ENCODE measurements around the gene NCOA4.
"Not testable (repeated sequence)": the region's sequence is repeated elsewhere in the genome, so short reads cannot be mapped to it uniquely, and the experiment has no call there.

NCOA4 gene

DNA sequence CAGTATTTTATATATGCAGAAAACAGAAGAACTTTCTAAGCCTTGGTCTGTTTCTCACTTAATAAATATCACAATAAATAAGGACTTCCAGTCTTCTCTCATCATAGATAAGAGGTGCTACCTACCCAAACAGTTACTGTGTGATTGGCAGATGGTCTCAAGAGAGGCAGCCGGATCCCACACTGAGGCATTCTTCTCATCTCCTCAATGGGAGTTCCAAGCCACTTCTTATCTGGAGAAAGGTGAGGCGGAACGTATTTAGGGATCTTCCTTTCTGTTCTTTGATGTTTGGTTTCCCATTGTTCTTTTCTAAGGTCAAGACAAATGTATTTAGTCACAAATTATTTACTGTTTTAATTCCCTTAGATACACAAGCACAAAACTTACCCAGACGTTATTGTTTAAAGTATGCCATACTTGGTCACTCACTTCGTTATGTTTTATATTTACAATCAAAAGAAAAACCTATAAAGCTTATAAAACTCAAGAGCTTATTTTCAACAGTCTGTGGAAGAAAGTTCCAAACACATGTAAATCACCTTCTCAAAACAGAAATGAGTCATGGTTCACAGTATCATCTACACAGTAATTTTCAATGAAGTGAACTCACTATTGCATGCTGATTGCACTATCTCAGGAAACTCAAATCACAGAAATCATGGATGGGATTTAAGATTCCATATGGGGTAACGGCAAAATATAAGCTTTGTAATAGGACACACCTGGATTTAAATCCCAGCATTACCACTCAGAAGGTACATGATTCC lies 67.6 kb downstream of the NCOA4 start:
- H3K9ac ChIP-seq (ENCODE audit: low read depth in 1 of 2, low read length in 2 of 2); H3K4me3 ChIP-seq (ENCODE audit: low read length in 2 of 2); H3K27me3 ChIP-seq (ENCODE audit: control insufficient read depth in 2 of 2, insufficient read depth in 2 of 2, low read length in 2 of 2); H3K36me3 ChIP-seq (ENCODE audit: control insufficient read depth in 2 of 2, insufficient read depth in 2 of 2, low read length in 2 of 2); H3K9me3 ChIP-seq (ENCODE audit: control insufficient read depth in 2 of 2, low read length in 2 of 2); H3K27ac ChIP-seq (ENCODE audit: low read depth in 2 of 2, low read length in 2 of 2); H3K4me1 ChIP-seq (ENCODE audit: control insufficient read depth in 2 of 2, insufficient read depth in 2 of 2, low read length in 2 of 2): not testable (repeated sequence)

GRCh38 chr10:45957928-45958327 lies 72.5 kb downstream of the NCOA4 start:
- not testable (repeated sequence) for H3K4me1 ChIP-seq (ENCODE audit: control insufficient read depth in 2 of 2, insufficient read depth in 2 of 2, low read length in 2 of 2); H3K9ac ChIP-seq (ENCODE audit: low read depth in 1 of 2, low read length in 2 of 2); H3K9me3 ChIP-seq (ENCODE audit: control insufficient read depth in 2 of 2, low read length in 2 of 2); H3K27ac ChIP-seq (ENCODE audit: low read depth in 2 of 2, low read length in 2 of 2); H3K36me3 ChIP-seq (ENCODE audit: control insufficient read depth in 2 of 2, insufficient read depth in 2 of 2, low read length in 2 of 2); H3K27me3 ChIP-seq (ENCODE audit: control insufficient read depth in 2 of 2, insufficient read depth in 2 of 2, low read length in 2 of 2); H3K4me3 ChIP-seq (ENCODE audit: low read length in 2 of 2)

- H3K9ac ChIP-seq (ENCODE audit: low read depth in 1 of 2, low read length in 2 of 2): not testable (repeated sequence)
Observed at GRCh38 chr10:45956634-45957033, 73.8 kb downstream of the NCOA4 start.

More at GRCh38 chr10:45956634-45957033, 73.8 kb downstream of the NCOA4 start:
- H3K9me3 ChIP-seq (ENCODE audit: control insufficient read depth in 2 of 2, low read length in 2 of 2); H3K27me3 ChIP-seq (ENCODE audit: control insufficient read depth in 2 of 2, insufficient read depth in 2 of 2, low read length in 2 of 2); H3K27ac ChIP-seq (ENCODE audit: low read depth in 2 of 2, low read length in 2 of 2); H3K36me3 ChIP-seq (ENCODE audit: control insufficient read depth in 2 of 2, insufficient read depth in 2 of 2, low read length in 2 of 2); H3K4me1 ChIP-seq (ENCODE audit: control insufficient read depth in 2 of 2, insufficient read depth in 2 of 2, low read length in 2 of 2); H3K4me3 ChIP-seq (ENCODE audit: low read length in 2 of 2): not testable (repeated sequence)

Data from mucosa of rectum (tissue), 2 donors.